HepG2 (cell line): ENCODE data around the gene RGR. TPM values are rescaled to one million over a fixed set of nuclear protein-coding genes. Genes with fewer than 3 reads are reported as not detected.

Source experiments
- ATAC-seq: fragments of 200-7000 bp; cut with Tn5 transposase; 3 replicates; pipeline ENCODE4 v1.9.1; 2020; ENCODE audit warnings: mild to moderate bottlenecking, moderate library complexity
- BruUV-seq: library from RNA; stranded (reverse); fragments of 400-500 nt; replicated peaks from 2 replicates; lab custom pipeline; 2021; lab: Mats Ljungman, UMichigan
- CTCF ChIA-PET: fragments of 300-600 bp; formaldehyde crosslinking; extraction: SDS; loops from one replicate; lab custom pipeline; 2021; ENCODE audit warnings: low total read pairs, inconsistent platforms, low intra/inter-chr PET ratio; lab: Yijun Ruan, JAX
- POLR2A ChIA-PET: fragments of 350-600 bp; sonication (Branson Sonifier 250); formaldehyde crosslinking; loops from one replicate; lab custom pipeline; 2020; ENCODE audit warnings: antibody characterized with exemption, inconsistent platforms; lab: Yijun Ruan, JAX
- DNase-seq: peaks from one replicate; pipeline ENCODE4 v3.0.0-alpha.2; 2015; ENCODE audit warnings: low spot score
- FAIRE-seq: peaks from 3 replicates; lab custom pipeline; 2011; peaks lifted over from hg19 to GRCh38; lab: Jason Lieb, UNC
- H2AFZ ChIP-seq: one replicate; pipeline ENCODE4 v1.6.1; 2011; ENCODE audit warnings: low read length, inconsistent platforms
- H3K27ac ChIP-seq: fragments of 300-600 bp; 3 replicates; pipeline ENCODE4 v1.8.0; 2011; ENCODE audit warnings: mixed run types, mild to moderate bottlenecking, mixed read lengths, low read length, inconsistent platforms; ENCODE audit not compliant: insufficient read depth; ENCODE audit errors: extremely low read length
- H3K27me3 ChIP-seq, 2 experiments: fragments of 200-600 bp in 1 of 2; 2 replicates in 1 of 2; 3 replicates in 1 of 2; pipeline versions ENCODE4 v1.6.0 to v1.8.0; 2011; ENCODE audit warnings: low read length in 2 of 2, mild to moderate bottlenecking in 2 of 2, moderate library complexity in 2 of 2, inconsistent platforms in 1 of 2; ENCODE audit not compliant: insufficient read depth in 2 of 2, control insufficient read depth in 1 of 2
- H3K36me3 ChIP-seq, 2 experiments: fragments of 200-600 bp in 1 of 2; replicated peaks in 1 of 2; 2 replicates in 1 of 2; 3 replicates in 1 of 2; pipeline versions ENCODE4 v1.5.1 to v1.8.0; 2011; ENCODE audit warnings: low read length in 2 of 2, inconsistent platforms in 1 of 2; ENCODE audit not compliant: insufficient read depth in 2 of 2, control insufficient read depth in 1 of 2
- H3K4me1 ChIP-seq: 2 replicates; pipeline ENCODE4 v1.5.1; 2012; ENCODE audit warnings: low read length, inconsistent platforms; ENCODE audit not compliant: insufficient read depth
- H3K4me2 ChIP-seq: 2 replicates; pipeline ENCODE4 v1.6.0; 2011; ENCODE audit warnings: low read depth, low read length, inconsistent platforms
- H3K4me3 ChIP-seq, 3 experiments: fragments of 200-600 bp in 1 of 3; sonication (generic), shearing (Covaris generic) in 1 of 3; replicated peaks in 1 of 3; 2 replicates each; pipeline ENCODE4 v1.5.1; 2011 to 2016; ENCODE audit warnings: low read length in 3 of 3, inconsistent platforms in 2 of 3, low read depth in 2 of 3, mild to moderate bottlenecking in 2 of 3, control low read depth in 1 of 3, mixed read lengths in 1 of 3; ENCODE audit not compliant: insufficient read depth in 1 of 3
- H3K79me2 ChIP-seq: one replicate; pipeline ENCODE4 v1.6.1; 2011; ENCODE audit warnings: low read length, inconsistent platforms; ENCODE audit not compliant: insufficient read depth
- H3K9ac ChIP-seq: 2 replicates; pipeline ENCODE4 v1.6.0; 2011; ENCODE audit warnings: mild to moderate bottlenecking, low read depth, low read length, inconsistent platforms; ENCODE audit not compliant: insufficient read depth
- H3K9me3 ChIP-seq: 2 replicates; pipeline ENCODE4 v1.5.1; 2012; ENCODE audit warnings: mild to moderate bottlenecking, low read length
- H4K20me1 ChIP-seq: 2 replicates; pipeline ENCODE4 v1.6.0; 2011; ENCODE audit warnings: inconsistent platforms, mild to moderate bottlenecking, low read length, moderate library complexity; ENCODE audit not compliant: insufficient read depth
- CBX1 ChIP-seq: IDR thresholded peaks from one replicate; pipeline ENCODE4 v1.6.1; 2016; ENCODE audit warnings: antibody characterized with exemption, low read depth
- CTCF ChIP-seq: sonication (generic); formaldehyde crosslinking; IDR thresholded peaks from 2 replicates; pipeline ENCODE4 v1.5.0; 2020; ENCODE audit warnings: mild to moderate bottlenecking, missing genetic modification reagents, moderate library complexity
- ELF3 ChIP-seq: IDR thresholded peaks from 2 replicates; pipeline ENCODE4 v1.6.1; 2016; ENCODE audit warnings: missing genetic modification reagents, missing compliant biosample characterization
- NFKBIZ ChIP-seq: IDR thresholded peaks from 2 replicates; pipeline ENCODE4 v1.6.1; 2018; ENCODE audit warnings: missing genetic modification reagents, missing compliant biosample characterization
- SOX6 ChIP-seq, 2 experiments: fragments of 450-650 bp in 1 of 2; sonication (generic) in 1 of 2; formaldehyde crosslinking in 1 of 2; IDR thresholded peaks; 2 replicates each; pipeline versions ENCODE4 v1.4.0 to v1.6.1; 2017 to 2020; ENCODE audit warnings: antibody characterized with exemption in 1 of 2, mild to moderate bottlenecking in 1 of 2, missing genetic modification reagents in 1 of 2
- SPEN ChIP-seq: sonication (generic); formaldehyde crosslinking; IDR thresholded peaks from 2 replicates; pipeline ENCODE4 v1.5.1; 2020; ENCODE audit warnings: low read depth, mild to moderate bottlenecking, missing genetic modification reagents
- ZBTB14 ChIP-seq: sonication (generic); formaldehyde crosslinking; IDR thresholded peaks from 2 replicates; pipeline ENCODE4 v1.4.0; 2020; ENCODE audit warnings: missing genetic modification reagents
- ZNF230 ChIP-seq: sonication (generic); formaldehyde crosslinking; IDR thresholded peaks from 2 replicates; pipeline ENCODE4 v1.4.0; 2020; ENCODE audit warnings: mild to moderate bottlenecking, missing genetic modification reagents
- ZNF232 ChIP-seq: sonication (generic); formaldehyde crosslinking; IDR thresholded peaks from 2 replicates; pipeline ENCODE4 v1.4.0; 2020; ENCODE audit warnings: missing genetic modification reagents, borderline replicate concordance
- ZNF354B ChIP-seq: sonication (generic); formaldehyde crosslinking; IDR thresholded peaks from 2 replicates; pipeline ENCODE4 v1.8.0; 2022; ENCODE audit warnings: mild to moderate bottlenecking, missing genetic modification reagents
- ZNF563 ChIP-seq: sonication (generic); formaldehyde crosslinking; IDR thresholded peaks from 2 replicates; pipeline ENCODE4 v1.8.0; 2022; ENCODE audit warnings: mild to moderate bottlenecking, moderate library complexity, missing genetic modification reagents
- ZXDC ChIP-seq: sonication (generic); formaldehyde crosslinking; IDR thresholded peaks from 2 replicates; pipeline ENCODE4 v1.5.0; 2020; ENCODE audit warnings: mild to moderate bottlenecking, missing genetic modification reagents
- WGBS: methylation state at CpG from one replicate; pipeline ENCODE4 v1.1.6; 2017; ENCODE audit warnings: low lambda C conversion rate; 5-methylcytosine and 5-hydroxymethylcytosine counted together
- in situ Hi-C: cut with HindIII; loops from 2 replicates; pipeline ENCODE4 v1.10.0; 2017; ENCODE audit warnings: low pct_unique_long_range_greater_than_20kb; ENCODE audit not compliant: extremely low pct_ligation_motif_present
- intact Hi-C: fragments of 100-400 bp; cut with micrococcal nuclease; formaldehyde crosslinking; loops from one replicate; pipeline ENCODE4 v1.10.0; 2022; ENCODE audit not compliant: unreplicated experiment
- polyA plus RNA-seq, 8 experiments: library from polyadenylated mRNA; depleted of rRNA in 3 of 8; stranded (reverse) in 7 of 8; unstranded in 1 of 8; fragments of >200 nt; fragmentation: Illumina TruSeq in 4 of 8; extraction: Trizol in 4 of 8; gene quantifications; 2 replicates each; pipeline versions ENCODE4 v1.2.1 to v1.2.3, GENCODE V29; 2011 to 2016; ENCODE audit warnings: low read depth in 4 of 8, missing spikeins in 1 of 8, mixed read lengths in 1 of 8; ENCODE audit not compliant: insufficient read depth in 1 of 8
- total RNA-seq, 5 experiments: library from RNA; depleted of rRNA; stranded (reverse); fragments of >200 nt; fragmentation: Illumina TruSeq; extraction: Trizol; gene quantifications; 2 replicates each; pipeline ENCODE4 v1.2.3, GENCODE V29; 2016; ENCODE audit warnings: low read depth in 1 of 5
- TF ChIP-seq, protein P1 (sequence below): sonication (generic); formaldehyde crosslinking; IDR thresholded peaks from 2 replicates; pipeline ENCODE4 v1.4.0; 2020; ENCODE audit warnings: missing genetic modification reagents

The RGR gene
- total and polyA plus RNA-seq, 2 of the 13 experiments (the other 11 are each of a cell fraction or from before 2014, with no cell fraction given): 0.69 to 0.71 TPM

GRCh38 chr10:84294766-84295447 lies 50.1 kb downstream of the RGR start:
- WGBS: 0% methylated on average over 1 of the region's 1 CpG
- no peaks in the 10 kb centered on the region for H3K4me1 ChIP-seq
- ATAC-seq (no peak), DNase-seq (no peak), FAIRE-seq (no peak)
- in situ Hi-C loops (no loop called here), intact Hi-C loops (no loop called here)
- TF ChIP-seq ZNF354B (CRISPR knock-in tag) (no peak), ZNF232 (CRISPR knock-in tag) (no peak), CBX1 (no peak), ZBTB14 (no peak), SPEN (CRISPR knock-in tag) (no peak), ZXDC (no peak), ELF3 (CRISPR knock-in tag) (no peak), CTCF (no peak), ZNF230 (CRISPR knock-in tag) (no peak), NFKBIZ (CRISPR knock-in tag) (no peak), ZNF563 (CRISPR knock-in tag) (no peak), SOX6 (IDR thresholded peaks at IDR 0.05) (no peak), SOX6 (CRISPR knock-in tag; IDR thresholded peaks at IDR 0.05) (no peak)
- TF ChIP-seq, protein P1, sequence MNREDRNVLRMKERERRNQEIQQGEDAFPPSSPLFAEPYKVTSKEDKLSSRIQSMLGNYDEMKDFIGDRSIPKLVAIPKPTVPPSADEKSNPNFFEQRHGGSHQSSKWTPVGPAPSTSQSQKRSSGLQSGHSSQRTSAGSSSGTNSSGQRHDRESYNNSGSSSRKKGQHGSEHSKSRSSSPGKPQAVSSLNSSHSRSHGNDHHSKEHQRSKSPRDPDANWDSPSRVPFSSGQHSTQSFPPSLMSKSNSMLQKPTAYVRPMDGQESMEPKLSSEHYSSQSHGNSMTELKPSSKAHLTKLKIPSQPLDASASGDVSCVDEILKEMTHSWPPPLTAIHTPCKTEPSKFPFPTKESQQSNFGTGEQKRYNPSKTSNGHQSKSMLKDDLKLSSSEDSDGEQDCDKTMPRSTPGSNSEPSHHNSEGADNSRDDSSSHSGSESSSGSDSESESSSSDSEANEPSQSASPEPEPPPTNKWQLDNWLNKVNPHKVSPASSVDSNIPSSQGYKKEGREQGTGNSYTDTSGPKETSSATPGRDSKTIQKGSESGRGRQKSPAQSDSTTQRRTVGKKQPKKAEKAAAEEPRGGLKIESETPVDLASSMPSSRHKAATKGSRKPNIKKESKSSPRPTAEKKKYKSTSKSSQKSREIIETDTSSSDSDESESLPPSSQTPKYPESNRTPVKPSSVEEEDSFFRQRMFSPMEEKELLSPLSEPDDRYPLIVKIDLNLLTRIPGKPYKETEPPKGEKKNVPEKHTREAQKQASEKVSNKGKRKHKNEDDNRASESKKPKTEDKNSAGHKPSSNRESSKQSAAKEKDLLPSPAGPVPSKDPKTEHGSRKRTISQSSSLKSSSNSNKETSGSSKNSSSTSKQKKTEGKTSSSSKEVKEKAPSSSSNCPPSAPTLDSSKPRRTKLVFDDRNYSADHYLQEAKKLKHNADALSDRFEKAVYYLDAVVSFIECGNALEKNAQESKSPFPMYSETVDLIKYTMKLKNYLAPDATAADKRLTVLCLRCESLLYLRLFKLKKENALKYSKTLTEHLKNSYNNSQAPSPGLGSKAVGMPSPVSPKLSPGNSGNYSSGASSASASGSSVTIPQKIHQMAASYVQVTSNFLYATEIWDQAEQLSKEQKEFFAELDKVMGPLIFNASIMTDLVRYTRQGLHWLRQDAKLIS (CRISPR knock-in tag): no peak
- H3K4me2 ChIP-seq: no peak overlapping the region
- peaks cover 0 to 18% of the 10 kb centered on the region in 2 experiments; a peak in 2 of 5 replicates for H3K27me3 ChIP-seq
- H3K36me3 ChIP-seq: no peaks in the 10 kb centered on the region
- no peak overlapping the region for H3K4me3 ChIP-seq
- CTCF ChIA-PET: no interaction called here
- no peaks in the 10 kb centered on the region for H4K20me1 ChIP-seq
- POLR2A ChIA-PET: no interaction called here
- no peak overlapping the region for H2AFZ ChIP-seq
- H3K9me3 ChIP-seq: no peaks in the 10 kb centered on the region
- no peak overlapping the region for H3K27ac ChIP-seq
- no peak overlapping the region for H3K9ac ChIP-seq
- no TSS peak for BruUV-seq
- no peaks in the 10 kb centered on the region for H3K79me2 ChIP-seq
